Measurements from ENCODE around the gene A1BG. TPM values are rescaled to one million over a fixed set of nuclear protein-coding genes. Genes with fewer than 3 reads are reported as not detected.

A1BG gene
- 70.2 TPM for polyA plus RNA-seq

GRCh38 chr19:58352760-58353671 lies at the start of gene A1BG:
TSS of gene A1BG (minus strand) at chr19:58353492. CDS start at chr19:58353437, 55 bp downstream.
- H3K4me3 Mint-ChIP-seq: no peak within 1 kb of the TSS
- peaks cover 3% of the 10 kb centered on the region for H3K36me3 Mint-ChIP-seq
- H3K27ac Mint-ChIP-seq: peak within 1 kb of the TSS in 2 of 3 donors; percentile 39 to 86
- peaks cover 2% of the 10 kb centered on the region for H3K27me3 Mint-ChIP-seq
- H3K9me3 Mint-ChIP-seq: peaks cover 0 to 2% (median 0%) of the 10 kb centered on the region in 3 donors
- peaks cover 8 to 13% (median 10%) of the 10 kb centered on the region in 3 donors for H3K4me1 Mint-ChIP-seq

GRCh38 chr19:58401840-58402421 lies 48.6 kb upstream of the A1BG start:
- peaks cover 9% of the 10 kb centered on the region for H3K27me3 Mint-ChIP-seq
- no peaks in the 10 kb centered on the region for H3K36me3 Mint-ChIP-seq
- H3K9me3 Mint-ChIP-seq: peaks cover 0 to 3% (median 1%) of the 10 kb centered on the region in 3 donors
- H3K4me1 Mint-ChIP-seq: peaks cover 4 to 9% (median 9%) of the 10 kb centered on the region in 3 donors
- peak overlapping the region in 3 of 4 donors; percentile 16 to 85 (median 68) for H3K4me3 Mint-ChIP-seq
- peak overlapping the region in 2 of 3 donors; percentile 46 to 62 for H3K27ac Mint-ChIP-seq

- Mint-ChIP-seq H3K4me1 (peaks cover 4 to 5% (median 5%) of the 10 kb centered on the region in 3 donors), H3K36me3 (no peaks in the 10 kb centered on the region), H3K27me3 (peaks cover 10% of the 10 kb centered on the region), H3K27ac (peak overlapping the region; percentile 62 to 97 (median 79)), H3K4me3 (peak overlapping the region; percentile 72 to 98 (median 86)), H3K9me3 (peaks cover 0 to 3% (median 0%) of the 10 kb centered on the region in 3 donors)
Measured at GRCh38 chr19:58400916-58401839, 47.9 kb upstream of the A1BG start.

GRCh38 chr19:58400316-58400915 lies 47.1 kb upstream of the A1BG start:
- H3K27ac Mint-ChIP-seq: no peak overlapping the region
- H3K4me1 Mint-ChIP-seq: peaks cover 4 to 7% (median 5%) of the 10 kb centered on the region in 3 donors

GRCh38 chr19:58399903-58400302 lies 46.6 kb upstream of the A1BG start:
- Mint-ChIP-seq H3K27me3 (peaks cover 13% of the 10 kb centered on the region), H3K4me3 (peak overlapping the region in 3 of 4 donors; percentile 43 to 77 (median 63)), H3K4me1 (peaks cover 4 to 7% (median 5%) of the 10 kb centered on the region in 3 donors), H3K9me3 (peaks cover 0 to 3% (median 0%) of the 10 kb centered on the region in 3 donors), H3K36me3 (peaks cover 2% of the 10 kb centered on the region), H3K27ac (peak overlapping the region; percentile 22 to 90 (median 78))

More at GRCh38 chr19:58400316-58400915, 47.1 kb upstream of the A1BG start:
- peaks cover 2% of the 10 kb centered on the region for H3K36me3 Mint-ChIP-seq
- peaks cover 0 to 3% (median 0%) of the 10 kb centered on the region in 3 donors for H3K9me3 Mint-ChIP-seq
- H3K27me3 Mint-ChIP-seq: peaks cover 13% of the 10 kb centered on the region
- H3K4me3 Mint-ChIP-seq: peak overlapping the region; percentile 43 to 98 (median 86)

GRCh38 chr19:58398545-58398944 lies 45.3 kb upstream of the A1BG start:
- H3K4me3 Mint-ChIP-seq: no peak overlapping the region
- peaks cover 0 to 3% (median 0%) of the 10 kb centered on the region in 3 donors for H3K9me3 Mint-ChIP-seq
- H3K4me1 Mint-ChIP-seq: peaks cover 5 to 7% (median 7%) of the 10 kb centered on the region in 3 donors
- H3K27me3 Mint-ChIP-seq: peaks cover 13% of the 10 kb centered on the region
- H3K27ac Mint-ChIP-seq: no peak overlapping the region
- peaks cover 5% of the 10 kb centered on the region for H3K36me3 Mint-ChIP-seq

- no peak overlapping the region for H3K4me3 Mint-ChIP-seq
- peaks cover 13% of the 10 kb centered on the region for H3K27me3 Mint-ChIP-seq
- no peak overlapping the region for H3K27ac Mint-ChIP-seq
- H3K9me3 Mint-ChIP-seq: peaks cover 0 to 3% (median 0%) of the 10 kb centered on the region in 3 donors
- peaks cover 5 to 9% (median 7%) of the 10 kb centered on the region in 3 donors for H3K4me1 Mint-ChIP-seq
- peaks cover 5% of the 10 kb centered on the region for H3K36me3 Mint-ChIP-seq
Measured at GRCh38 chr19:58398087-58398486, 44.8 kb upstream of the A1BG start.

GRCh38 chr19:58397533-58398037 lies 44.3 kb upstream of the A1BG start:
- Mint-ChIP-seq H3K27ac (no peak overlapping the region), H3K27me3 (peaks cover 13% of the 10 kb centered on the region), H3K9me3 (peaks cover 0 to 3% (median 0%) of the 10 kb centered on the region in 3 donors), H3K36me3 (peaks cover 5% of the 10 kb centered on the region), H3K4me3 (no peak overlapping the region), H3K4me1 (peaks cover 5 to 9% (median 8%) of the 10 kb centered on the region in 3 donors)

GRCh38 chr19:58396691-58397532 lies 43.6 kb upstream of the A1BG start:
- H3K27ac Mint-ChIP-seq: no peak overlapping the region
- H3K27me3 Mint-ChIP-seq: peaks cover 13% of the 10 kb centered on the region
- H3K36me3 Mint-ChIP-seq: peaks cover 5% of the 10 kb centered on the region
- no peak overlapping the region for H3K4me3 Mint-ChIP-seq
- peaks cover 0 to 3% (median 0%) of the 10 kb centered on the region in 3 donors for H3K9me3 Mint-ChIP-seq
- H3K4me1 Mint-ChIP-seq: peaks cover 5 to 9% (median 8%) of the 10 kb centered on the region in 3 donors

- no peak overlapping the region for H3K4me3 Mint-ChIP-seq
- H3K36me3 Mint-ChIP-seq: peaks cover 5% of the 10 kb centered on the region
- no peak overlapping the region for H3K27ac Mint-ChIP-seq
- H3K9me3 Mint-ChIP-seq: peaks cover 0 to 3% (median 0%) of the 10 kb centered on the region in 3 donors
- peaks cover 2 to 6% (median 5%) of the 10 kb centered on the region in 3 donors for H3K4me1 Mint-ChIP-seq
- H3K27me3 Mint-ChIP-seq: peaks cover 13% of the 10 kb centered on the region
Measured at GRCh38 chr19:58395979-58396627, 42.8 kb upstream of the A1BG start.

GRCh38 chr19:58395220-58395978 lies 42.1 kb upstream of the A1BG start, which contains the start of gene RNF225:
TSS of gene RNF225 (plus strand) at chr19:58395656. CDS start at chr19:58396090, 434 bp downstream.
- Mint-ChIP-seq H3K36me3 (peaks cover 10% of the 10 kb centered on the region), H3K9me3 (peaks cover 0 to 3% (median 0%) of the 10 kb centered on the region in 3 donors), H3K27me3 (peaks cover 13% of the 10 kb centered on the region), H3K4me1 (peaks cover 2 to 4% (median 3%) of the 10 kb centered on the region in 3 donors), H3K4me3 (no peak within 1 kb of the TSS), H3K27ac (no peak within 1 kb of the TSS)

- Mint-ChIP-seq H3K9me3 (peaks cover 0 to 3% (median 0%) of the 10 kb centered on the region in 3 donors), H3K27ac (no peak overlapping the region), H3K4me1 (peaks cover 2 to 4% (median 3%) of the 10 kb centered on the region in 3 donors), H3K36me3 (peaks cover 10% of the 10 kb centered on the region), H3K4me3 (no peak overlapping the region), H3K27me3 (peaks cover 13% of the 10 kb centered on the region)
Measured at GRCh38 chr19:58394821-58395219, 41.5 kb upstream of the A1BG start.
